GM12878 (cell line): Measurements from ENCODE around the gene ADGRG7. TPM values are rescaled to one million over a fixed set of nuclear protein-coding genes. Genes with fewer than 3 reads are reported as not detected.

Experiments used
- NFXL1 ChIP-seq: fragments of 450-650 bp; IDR thresholded peaks from 2 replicates; pipeline ENCODE4 v1.6.1; 2017; ENCODE audit warnings: antibody characterized with exemption, mild to moderate bottlenecking, borderline replicate concordance
- NR2C2 ChIP-seq: IDR thresholded peaks from 2 replicates; pipeline ENCODE4 v1.6.1; 2011; ENCODE audit warnings: borderline replicate concordance, low read depth; ENCODE audit not compliant: control insufficient read depth, insufficient read length
- RCOR1 ChIP-seq: conservative IDR thresholded peaks from 2 replicates; pipeline ENCODE4 v1.6.1; 2012; ENCODE audit warnings: low read depth, low read length, improper control_type of control experiment
- ZNF274 ChIP-seq: IDR thresholded peaks from one replicate; pipeline ENCODE4 v1.8.0; 2011; ENCODE audit not compliant: insufficient read length, insufficient read depth
- ZSCAN29 ChIP-seq: fragments of 450-650 bp; IDR thresholded peaks from 2 replicates; pipeline ENCODE4 v1.6.1; 2017; ENCODE audit warnings: mild to moderate bottlenecking, moderate library complexity
- polyA plus RNA-seq, 11 experiments: library from polyadenylated mRNA; depleted of rRNA in 4 of 11; unstranded in 6 of 11; stranded (reverse) in 5 of 11; fragments of >200 nt; fragmentation: Nextera tagmentation in 4 of 11; fragmentation: Illumina TruSeq in 1 of 11; extraction: Ambion mirVana in 4 of 11; extraction: Trizol in 1 of 11; gene quantifications; 1 replicate in 1 of 11; 2 replicates in 10 of 11; pipeline versions ENCODE4 v1.2.1 to v1.2.3, GENCODE V29; 2011 to 2016; ENCODE audit warnings: inconsistent platforms in 2 of 11, missing spikeins in 2 of 11, low read depth in 1 of 11
- total RNA-seq, 4 experiments: library from RNA; depleted of rRNA in 3 of 4; stranded (reverse); fragments of >200 nt in 3 of 4; fragmentation: Illumina TruSeq in 1 of 4; extraction: Trizol in 1 of 4; gene quantifications; 2 replicates each; pipeline versions ENCODE4 v1.2.1 to v1.2.3, GENCODE V29; 2013 to 2021
- TF ChIP-seq, protein P1 (sequence below): fragments of 450-650 bp; formaldehyde crosslinking; IDR thresholded peaks from 2 replicates; pipeline ENCODE4 v1.4.0; 2020; ENCODE audit warnings: mild to moderate bottlenecking, moderate library complexity
- TF ChIP-seq, protein P2 (sequence below): fragments of 450-650 bp; IDR thresholded peaks from 2 replicates; pipeline ENCODE4 v1.6.1; 2017; ENCODE audit warnings: mild to moderate bottlenecking, moderate library complexity

The ADGRG7 gene
- total and polyA plus RNA-seq, 10 of the 15 experiments (the other 5 are each of a cell fraction or from before 2014, with no cell fraction given) = 0.02 to 0.21 (median 0.14) TPM; not detected in 7

DNA sequence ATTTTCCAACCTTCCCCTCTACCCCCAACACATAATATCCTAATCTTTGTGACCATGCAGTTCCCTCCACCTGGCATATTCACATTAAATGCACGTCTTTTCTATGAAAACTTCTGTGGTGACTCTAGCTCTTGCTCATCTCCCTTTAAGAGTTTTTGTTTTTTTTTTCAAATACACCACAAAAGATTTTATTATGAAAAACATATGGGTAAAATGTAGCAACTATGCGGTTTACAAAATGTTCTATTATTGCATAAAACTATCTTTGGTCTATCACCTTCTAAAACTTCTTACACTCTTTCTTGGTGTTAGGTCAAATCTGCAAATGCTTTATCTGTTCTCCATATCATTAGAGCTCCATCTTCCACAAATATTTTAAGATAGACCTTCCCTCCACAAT, 38.6 kb upstream of the ADGRG7 start (continued):
- TF ChIP-seq RCOR1 = no peak
- no peak for TF ChIP-seq ZNF274
- TF ChIP-seq, protein P1, sequence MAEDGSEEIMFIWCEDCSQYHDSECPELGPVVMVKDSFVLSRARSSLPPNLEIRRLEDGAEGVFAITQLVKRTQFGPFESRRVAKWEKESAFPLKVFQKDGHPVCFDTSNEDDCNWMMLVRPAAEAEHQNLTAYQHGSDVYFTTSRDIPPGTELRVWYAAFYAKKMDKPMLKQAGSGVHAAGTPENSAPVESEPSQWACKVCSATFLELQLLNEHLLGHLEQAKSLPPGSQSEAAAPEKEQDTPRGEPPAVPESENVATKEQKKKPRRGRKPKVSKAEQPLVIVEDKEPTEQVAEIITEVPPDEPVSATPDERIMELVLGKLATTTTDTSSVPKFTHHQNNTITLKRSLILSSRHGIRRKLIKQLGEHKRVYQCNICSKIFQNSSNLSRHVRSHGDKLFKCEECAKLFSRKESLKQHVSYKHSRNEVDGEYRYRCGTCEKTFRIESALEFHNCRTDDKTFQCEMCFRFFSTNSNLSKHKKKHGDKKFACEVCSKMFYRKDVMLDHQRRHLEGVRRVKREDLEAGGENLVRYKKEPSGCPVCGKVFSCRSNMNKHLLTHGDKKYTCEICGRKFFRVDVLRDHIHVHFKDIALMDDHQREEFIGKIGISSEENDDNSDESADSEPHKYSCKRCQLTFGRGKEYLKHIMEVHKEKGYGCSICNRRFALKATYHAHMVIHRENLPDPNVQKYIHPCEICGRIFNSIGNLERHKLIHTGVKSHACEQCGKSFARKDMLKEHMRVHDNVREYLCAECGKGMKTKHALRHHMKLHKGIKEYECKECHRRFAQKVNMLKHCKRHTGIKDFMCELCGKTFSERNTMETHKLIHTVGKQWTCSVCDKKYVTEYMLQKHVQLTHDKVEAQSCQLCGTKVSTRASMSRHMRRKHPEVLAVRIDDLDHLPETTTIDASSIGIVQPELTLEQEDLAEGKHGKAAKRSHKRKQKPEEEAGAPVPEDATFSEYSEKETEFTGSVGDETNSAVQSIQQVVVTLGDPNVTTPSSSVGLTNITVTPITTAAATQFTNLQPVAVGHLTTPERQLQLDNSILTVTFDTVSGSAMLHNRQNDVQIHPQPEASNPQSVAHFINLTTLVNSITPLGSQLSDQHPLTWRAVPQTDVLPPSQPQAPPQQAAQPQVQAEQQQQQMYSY (CRISPR knock-in tag) = no peak
- TF ChIP-seq ZSCAN29 = no peak
- no peak for TF ChIP-seq NFXL1
- TF ChIP-seq, protein P2, sequence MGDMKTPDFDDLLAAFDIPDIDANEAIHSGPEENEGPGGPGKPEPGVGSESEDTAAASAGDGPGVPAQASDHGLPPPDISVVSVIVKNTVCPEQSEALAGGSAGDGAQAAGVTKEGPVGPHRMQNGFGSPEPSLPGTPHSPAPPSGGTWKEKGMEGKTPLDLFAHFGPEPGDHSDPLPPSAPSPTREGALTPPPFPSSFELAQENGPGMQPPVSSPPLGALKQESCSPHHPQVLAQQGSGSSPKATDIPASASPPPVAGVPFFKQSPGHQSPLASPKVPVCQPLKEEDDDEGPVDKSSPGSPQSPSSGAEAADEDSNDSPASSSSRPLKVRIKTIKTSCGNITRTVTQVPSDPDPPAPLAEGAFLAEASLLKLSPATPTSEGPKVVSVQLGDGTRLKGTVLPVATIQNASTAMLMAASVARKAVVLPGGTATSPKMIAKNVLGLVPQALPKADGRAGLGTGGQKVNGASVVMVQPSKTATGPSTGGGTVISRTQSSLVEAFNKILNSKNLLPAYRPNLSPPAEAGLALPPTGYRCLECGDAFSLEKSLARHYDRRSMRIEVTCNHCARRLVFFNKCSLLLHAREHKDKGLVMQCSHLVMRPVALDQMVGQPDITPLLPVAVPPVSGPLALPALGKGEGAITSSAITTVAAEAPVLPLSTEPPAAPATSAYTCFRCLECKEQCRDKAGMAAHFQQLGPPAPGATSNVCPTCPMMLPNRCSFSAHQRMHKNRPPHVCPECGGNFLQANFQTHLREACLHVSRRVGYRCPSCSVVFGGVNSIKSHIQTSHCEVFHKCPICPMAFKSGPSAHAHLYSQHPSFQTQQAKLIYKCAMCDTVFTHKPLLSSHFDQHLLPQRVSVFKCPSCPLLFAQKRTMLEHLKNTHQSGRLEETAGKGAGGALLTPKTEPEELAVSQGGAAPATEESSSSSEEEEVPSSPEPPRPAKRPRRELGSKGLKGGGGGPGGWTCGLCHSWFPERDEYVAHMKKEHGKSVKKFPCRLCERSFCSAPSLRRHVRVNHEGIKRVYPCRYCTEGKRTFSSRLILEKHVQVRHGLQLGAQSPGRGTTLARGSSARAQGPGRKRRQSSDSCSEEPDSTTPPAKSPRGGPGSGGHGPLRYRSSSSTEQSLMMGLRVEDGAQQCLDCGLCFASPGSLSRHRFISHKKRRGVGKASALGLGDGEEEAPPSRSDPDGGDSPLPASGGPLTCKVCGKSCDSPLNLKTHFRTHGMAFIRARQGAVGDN = no peak
- TF ChIP-seq NR2C2 = no peak
